Measurements from ENCODE around the gene CDK3. TPM values are rescaled to one million over a fixed set of nuclear protein-coding genes. Genes with fewer than 3 reads are reported as not detected.

Gene CDK3
- 4.7 and 4.8 TPM in 2 replicates for total RNA-seq

GRCh38 chr17:76000755-76001521, at the start of gene CDK3:
Gene CDK3 (plus strand): TSS chr17:76000855. CDS start chr17:76001426, 571 bp downstream.

DNA sequence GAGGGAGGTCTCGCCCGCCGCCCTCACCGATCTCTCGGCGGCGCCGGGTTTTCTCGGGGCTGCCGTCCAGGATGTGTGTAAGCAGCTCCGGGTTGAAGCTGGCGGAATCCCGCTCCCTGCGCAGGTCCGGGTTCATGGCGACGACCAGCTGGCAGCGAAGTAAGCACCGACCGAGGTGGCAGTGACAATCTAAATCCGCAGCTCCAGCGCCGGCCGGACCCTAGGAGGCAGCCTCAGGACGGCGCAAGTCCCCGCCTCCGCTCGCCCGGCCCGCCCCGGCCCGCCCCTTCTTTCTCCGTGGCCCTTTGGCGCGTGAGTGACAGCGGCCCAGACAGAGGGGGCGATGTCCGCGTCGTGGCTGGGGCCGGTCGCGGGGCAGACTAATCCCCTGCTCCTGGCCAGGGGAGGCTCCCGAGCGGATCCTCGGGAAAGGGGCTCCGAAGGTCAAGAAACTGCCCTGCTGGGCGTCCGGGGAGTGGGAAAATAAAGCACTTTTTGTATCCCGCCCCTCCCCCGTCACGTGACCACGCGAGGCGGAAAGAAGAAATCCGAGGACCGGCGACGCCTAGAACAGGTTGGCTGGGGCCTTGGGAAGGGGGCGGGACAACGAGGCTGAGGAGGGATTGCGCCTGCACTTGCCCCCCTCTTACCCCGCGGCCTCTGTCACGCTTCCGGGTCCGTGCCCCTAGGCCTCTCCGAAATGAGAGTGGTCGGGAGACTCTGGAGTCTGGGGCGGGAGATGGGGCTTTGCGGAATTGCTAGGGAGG, 21.5 kb upstream of the CDK3 start, which contains the start of the genes ACOX1 and TEN1:
Gene ACOX1, minus strand, starts transcription at position 229 of the 767 bp plus-strand sequence. Its CDS starts 93 bp downstream, at position 136.
Gene TEN1, plus strand, starts transcription at position 303 of the 767 bp plus-strand sequence. CDS start 6,953 bp downstream, outside the sequence.

DNA sequence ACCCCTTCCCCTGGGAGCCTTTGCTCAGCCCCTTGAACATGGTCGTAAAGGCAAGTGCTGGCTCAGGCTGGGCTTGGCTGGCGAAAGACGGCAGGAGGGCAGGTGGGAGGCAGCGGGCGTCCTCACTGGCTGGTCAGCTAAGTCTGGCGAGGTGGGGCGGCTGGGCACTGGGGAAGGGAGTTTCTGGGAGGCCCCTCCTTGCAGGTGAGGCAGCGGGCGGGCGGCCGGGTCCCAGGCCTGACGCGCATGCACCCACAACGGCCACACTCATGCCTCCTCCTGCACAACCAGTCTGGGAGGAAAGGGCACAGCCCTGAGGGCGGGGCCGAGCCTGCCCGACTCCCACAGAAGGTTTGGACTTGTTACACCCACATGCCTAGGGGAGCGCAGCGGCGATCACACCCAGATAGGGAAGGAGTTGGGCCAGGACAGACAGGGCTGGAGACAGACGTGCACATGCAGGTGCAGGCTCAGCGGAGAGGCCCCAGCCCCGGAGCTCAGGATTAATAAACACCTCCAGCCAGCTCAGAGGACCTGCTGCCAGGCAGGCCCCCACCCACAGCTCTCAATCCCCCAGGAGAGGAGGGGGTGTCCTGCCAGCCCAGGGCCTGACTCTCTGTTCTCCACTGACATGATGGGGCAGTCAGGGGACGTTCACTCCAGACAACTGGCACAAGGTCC, 26.6 kb downstream of the CDK3 start, which contains the start of gene EVPL:
Gene EVPL, minus strand, starts transcription at position 148 of the 681 bp plus-strand sequence. Its CDS starts 108 bp downstream, at position 40.

Other genes starting within 250 kb of the CDK3 start
- 66.3 and 77.0 TPM in 2 replicates for gene GALK1, start 235.7 kb upstream of the CDK3 start, total RNA-seq
- gene UNK, start 216.0 kb upstream of the CDK3 start, total RNA-seq, result 21.2 and 22.8 TPM in 2 replicates
- 204 and 275 TPM in 2 replicates for gene UNC13D, start 156.5 kb upstream of the CDK3 start, total RNA-seq
- gene WBP2, start 145.5 kb upstream of the CDK3 start, total RNA-seq, result 28.1 and 30.2 TPM in 2 replicates
- gene TRIM47, start 122.3 kb upstream of the CDK3 start, total RNA-seq, result 16.7 and 25.9 TPM in 2 replicates
- 19.4 and 21.2 TPM in 2 replicates for gene TRIM65, start 103.9 kb upstream of the CDK3 start, total RNA-seq
- 40.0 and 41.0 TPM in 2 replicates for gene MRPL38, start 96.0 kb upstream of the CDK3 start, total RNA-seq
- 7.3 and 28.7 TPM in 2 replicates for gene FBF1, start 59.8 kb upstream of the CDK3 start, total RNA-seq
- gene ACOX1, start 21.7 kb upstream of the CDK3 start, total RNA-seq, result 147 TPM in 2 replicates
- gene TEN1, start 21.6 kb upstream of the CDK3 start, total RNA-seq, result 48.4 and 78.5 TPM in 2 replicates
- 9.4 and 33.3 TPM in 2 replicates for gene EVPL, start 26.5 kb downstream of the CDK3 start, total RNA-seq
- 31.8 and 32.3 TPM in 2 replicates for gene SRP68, start 71.7 kb downstream of the CDK3 start, total RNA-seq
- gene GALR2, start 73.9 kb downstream of the CDK3 start, total RNA-seq, result 0.22 TPM in 1 of 2 replicates, not detected in the other
- gene ZACN, start 78.3 kb downstream of the CDK3 start, total RNA-seq, result under 0.01 TPM in 1 of 2 replicates, not detected in the other
- gene EXOC7, start 102.9 kb downstream of the CDK3 start, total RNA-seq, result 99.7 and 118 TPM in 2 replicates
- gene FOXJ1, start 140.4 kb downstream of the CDK3 start, total RNA-seq, result 0.22 TPM in 1 of 2 replicates, not detected in the other
- gene RNF157, start 239.6 kb downstream of the CDK3 start, total RNA-seq, result 0.22 and 0.79 TPM in 2 replicates

Measured in placental epithelial cell (primary cell).